Measurements from ENCODE around the gene NAPA.

Gene NAPA

GRCh38 chr19:47469363-47469700 is 45.5 kb downstream of the NAPA start:
- TF ChIP-seq CTCF (IDR thresholded peaks at IDR 0.05; ENCODE audit: low read depth, low read length) = no peak

GRCh38 chr19:47467914-47468313 is 46.9 kb downstream of the NAPA start:
- no peak overlapping the region for H3K4me3 ChIP-seq (ENCODE audit: low read depth, low read length)
- peaks cover 20% of the 10 kb centered on the region for H3K36me3 ChIP-seq
- no peak for DNase-seq
- no peaks in the 10 kb centered on the region for H3K9me3 ChIP-seq (ENCODE audit: severe bottlenecking)
- TF ChIP-seq CTCF (IDR thresholded peaks at IDR 0.05; ENCODE audit: low read depth, low read length) = no peak
- H3K27ac ChIP-seq = no peak overlapping the region
- H3K27me3 ChIP-seq (ENCODE audit: insufficient read depth, low read depth, severe bottlenecking) = no peaks in the 10 kb centered on the region

More at GRCh38 chr19:47469363-47469700, 45.5 kb downstream of the NAPA start:
- Histone ChIP-seq H3K9me3 (ENCODE audit: severe bottlenecking) (no peaks in the 10 kb centered on the region), H3K36me3 (peaks cover 16% of the 10 kb centered on the region), H3K27ac (no peak overlapping the region), H3K27me3 (ENCODE audit: insufficient read depth, low read depth, severe bottlenecking) (no peaks in the 10 kb centered on the region), H3K4me3 (ENCODE audit: low read depth, low read length) (no peak overlapping the region)
- DNase-seq = no peak

DNA sequence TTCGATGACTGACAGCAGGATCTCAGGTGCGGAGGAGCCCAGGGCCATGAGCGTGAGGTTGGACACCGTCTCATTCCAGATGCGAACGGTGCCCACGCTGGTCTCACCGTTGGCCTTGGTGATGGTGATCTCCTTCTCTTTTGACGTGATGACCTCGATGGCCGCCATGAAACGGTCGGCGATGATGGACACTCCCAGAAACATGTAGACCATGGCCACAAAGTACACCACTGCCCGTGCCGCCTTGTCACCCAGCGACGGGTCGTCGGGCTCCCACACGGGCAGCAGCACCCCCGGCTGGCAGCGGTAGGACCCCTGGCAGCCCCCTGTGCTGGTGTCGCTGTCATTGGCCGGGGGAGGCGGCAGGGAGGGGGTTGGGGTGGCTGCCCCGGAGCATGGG is 48.9 kb downstream of the NAPA start:
- H3K27ac ChIP-seq = no peak overlapping the region
- no peak for DNase-seq
- no peak for TF ChIP-seq CTCF (IDR thresholded peaks at IDR 0.05; ENCODE audit: low read depth, low read length)
- no peaks in the 10 kb centered on the region for H3K9me3 ChIP-seq (ENCODE audit: severe bottlenecking)
- H3K27me3 ChIP-seq (ENCODE audit: insufficient read depth, low read depth, severe bottlenecking) = no peaks in the 10 kb centered on the region
- H3K4me3 ChIP-seq (ENCODE audit: low read depth, low read length) = no peak overlapping the region
- peaks cover 20% of the 10 kb centered on the region for H3K36me3 ChIP-seq

- H3K27me3 ChIP-seq (ENCODE audit: insufficient read depth, low read depth, severe bottlenecking) = no peaks in the 10 kb centered on the region
- H3K27ac ChIP-seq = no peak overlapping the region
- no peaks in the 10 kb centered on the region for H3K9me3 ChIP-seq (ENCODE audit: severe bottlenecking)
- DNase-seq = no peak
- H3K36me3 ChIP-seq = peaks cover 20% of the 10 kb centered on the region
- TF ChIP-seq CTCF (IDR thresholded peaks at IDR 0.05; ENCODE audit: low read depth, low read length) = no peak
- no peak overlapping the region for H3K4me3 ChIP-seq (ENCODE audit: low read depth, low read length)
Observed at GRCh38 chr19:47464675-47465419, 50.0 kb downstream of the NAPA start.

DNA sequence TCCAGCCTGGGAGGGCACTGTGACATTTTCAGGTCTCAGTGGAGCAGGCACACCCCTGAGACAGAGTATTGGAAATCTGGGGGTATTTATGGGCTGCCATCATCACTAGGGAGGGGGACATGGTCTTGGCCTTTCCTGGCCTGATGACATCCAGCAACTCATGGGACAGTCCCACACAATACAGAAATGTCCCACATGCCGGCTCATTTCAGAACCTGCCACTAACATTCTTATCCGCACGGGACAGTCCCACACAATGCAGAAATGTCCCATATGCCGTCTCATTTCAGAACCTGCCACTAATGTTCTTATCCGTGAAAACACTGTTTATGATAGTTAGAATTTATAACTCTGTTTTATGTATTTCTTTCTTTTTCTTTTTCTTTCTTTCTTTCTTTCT is 53.0 kb downstream of the NAPA start:
- Histone ChIP-seq H3K27ac (no peak overlapping the region), H3K36me3 (peaks cover 27% of the 10 kb centered on the region), H3K27me3 (ENCODE audit: insufficient read depth, low read depth, severe bottlenecking) (no peaks in the 10 kb centered on the region), H3K9me3 (ENCODE audit: severe bottlenecking) (no peaks in the 10 kb centered on the region), H3K4me3 (ENCODE audit: low read depth, low read length) (no peak overlapping the region)
- TF ChIP-seq CTCF (IDR thresholded peaks at IDR 0.05; ENCODE audit: low read depth, low read length) = no peak
- DNase-seq = no peak

- DNase-seq = no peak
- H3K27me3 ChIP-seq (ENCODE audit: insufficient read depth, low read depth, severe bottlenecking) = no peaks in the 10 kb centered on the region
Observed at GRCh38 chr19:47459477-47459876, 55.4 kb downstream of the NAPA start.

More at GRCh38 chr19:47459477-47459876, 55.4 kb downstream of the NAPA start:
- no peak for TF ChIP-seq CTCF (IDR thresholded peaks at IDR 0.05; ENCODE audit: low read depth, low read length)
- no peak overlapping the region for H3K4me3 ChIP-seq (ENCODE audit: low read depth, low read length)
- H3K27ac ChIP-seq = no peak overlapping the region
- H3K9me3 ChIP-seq (ENCODE audit: severe bottlenecking) = no peaks in the 10 kb centered on the region
- peaks cover 34% of the 10 kb centered on the region for H3K36me3 ChIP-seq
